Ecto neural progenitor cell (in vitro differentiated cells): ENCODE data around the gene CASTOR2.
"Not testable (repeated sequence)": the region's sequence is repeated elsewhere in the genome, so short reads cannot be mapped to it uniquely, and the experiment has no call there.

ENCODE experiments used
- DNase-seq: peaks from one replicate; pipeline ENCODE4 v3.0.0-alpha.2; 2018; ENCODE audit warnings: low spot score

Gene CASTOR2

GRCh38 chr7:75050501-75050900 lies 86.0 kb downstream of the CASTOR2 start:
- no peak for DNase-seq

- DNase-seq: no peak
These were observed 90.2 kb downstream of the CASTOR2 start for GRCh38 chr7:75054744-75055143.

GRCh38 chr7:75055155-75055554 lies 90.7 kb downstream of the CASTOR2 start:
- DNase-seq: no peak

GRCh38 chr7:75055830-75056772 lies 91.6 kb downstream of the CASTOR2 start:
- DNase-seq: no peak

DNA sequence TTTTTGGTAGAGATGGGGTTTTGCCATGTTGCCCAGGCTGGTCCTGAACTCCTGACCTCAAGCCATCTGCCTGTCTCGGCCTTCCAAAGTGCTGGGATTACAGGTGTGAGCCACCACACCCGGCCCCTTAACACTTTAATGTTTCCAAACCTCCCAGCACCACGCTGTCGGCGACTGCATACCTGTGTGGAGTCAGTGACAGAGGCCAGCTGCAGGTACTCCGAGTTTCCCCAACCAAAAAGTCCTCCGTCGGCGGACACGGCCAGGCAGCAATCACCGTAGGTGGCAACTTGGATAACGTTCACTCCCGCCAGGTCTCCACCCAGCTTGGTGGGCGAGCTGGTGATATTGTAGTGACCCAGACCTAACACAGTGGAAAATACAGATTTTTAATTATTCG lies 93.9 kb downstream of the CASTOR2 start:
- no peak for DNase-seq

DNA sequence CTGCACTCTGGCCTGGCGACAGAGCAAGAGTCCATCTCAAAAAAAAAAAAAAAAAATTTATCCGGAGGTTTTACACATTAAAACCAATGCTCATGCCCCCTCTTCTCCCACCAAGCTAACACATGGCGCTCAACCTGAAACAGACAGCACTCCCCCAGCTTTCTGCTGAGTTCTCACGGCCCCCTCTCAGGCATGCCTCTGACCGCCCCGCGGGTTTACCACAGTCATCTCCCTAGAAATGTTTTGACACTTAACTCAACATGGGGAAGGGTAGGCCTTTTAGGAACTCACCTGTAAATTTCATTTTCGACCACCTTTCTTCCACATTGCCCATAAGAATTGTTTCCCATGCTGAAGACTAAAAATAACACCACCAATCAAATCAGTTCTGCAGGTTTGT lies 99.8 kb downstream of the CASTOR2 start:
- no peak for DNase-seq

DNA sequence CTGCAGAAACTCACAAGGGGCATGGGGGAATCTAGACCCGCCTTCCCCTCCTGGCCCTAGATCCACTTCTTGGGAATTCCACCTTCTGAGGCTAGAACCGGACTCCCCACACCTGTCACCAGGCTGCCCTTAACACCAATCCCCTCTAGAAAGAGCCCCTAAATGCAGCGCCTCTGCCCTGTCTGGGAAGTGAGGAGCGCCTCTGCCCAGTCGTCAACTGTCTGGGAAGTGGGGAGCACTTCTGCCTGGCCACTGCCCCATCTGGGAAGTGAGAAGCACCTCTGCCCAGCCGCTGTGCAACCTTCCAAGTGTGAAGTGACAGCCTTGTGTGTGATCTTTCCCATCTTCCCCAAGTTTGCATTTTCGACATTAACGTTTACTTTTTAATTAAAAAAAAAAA lies 100.3 kb downstream of the CASTOR2 start:
- DNase-seq: no peak

DNA sequence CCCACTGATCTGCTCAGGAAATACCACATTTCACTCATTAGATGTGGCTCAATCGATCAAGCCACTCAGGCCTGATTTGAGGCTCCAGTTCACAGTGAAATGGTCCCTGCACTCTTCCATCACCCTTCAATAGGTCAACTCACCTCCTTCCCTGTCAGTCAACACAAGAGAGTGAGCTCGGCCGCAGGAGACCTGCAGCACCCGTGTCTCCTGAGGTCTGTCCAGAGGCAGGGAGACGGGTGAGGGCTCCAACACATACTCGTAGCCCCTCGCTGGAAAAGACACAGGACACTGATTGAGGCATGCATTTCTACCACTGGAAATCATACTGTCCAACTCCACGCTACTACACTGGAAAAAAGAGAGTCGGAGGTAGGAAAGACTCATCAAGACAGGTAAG lies 102.0 kb downstream of the CASTOR2 start:
- no peak for DNase-seq

- DNase-seq: no peak
These were observed 108.4 kb downstream of the CASTOR2 start for GRCh38 chr7:75072981-75073283.

- not testable (repeated sequence) for DNase-seq
These were observed 109.7 kb downstream of the CASTOR2 start for GRCh38 chr7:75074262-75074641.
